A673 (cell line): ENCODE results near the gene ANO1. TPM values are rescaled to one million over a fixed set of nuclear protein-coding genes. Genes with fewer than 3 reads are reported as not detected.

Source experiments
- BruUV-seq: library from RNA; stranded (reverse); fragments of 400-500 nt; replicated peaks from 2 replicates; lab custom pipeline; 2021; lab: Mats Ljungman, UMichigan
- CTCF ChIA-PET: fragments of 300-600 bp; sonication (Branson Sonifier 250); formaldehyde crosslinking; loops from one replicate; lab custom pipeline; 2022; ENCODE audit warnings: antibody characterized with exemption; lab: Charles Lee
- POLR2A ChIA-PET: fragments of 300-600 bp; sonication (Branson Sonifier 250); formaldehyde crosslinking; loops from one replicate; lab custom pipeline; 2022; ENCODE audit warnings: antibody characterized with exemption; ENCODE audit not compliant: low non-redundant PET; lab: Charles Lee
- DNase-seq: peaks from one replicate; pipeline ENCODE4 v3.0.0-alpha.2; 2015; ENCODE audit warnings: low spot score
- H3K27ac ChIP-seq: fragments of 200-600 bp; sonication (generic); 2 replicates; pipeline ENCODE4 v1.5.1; 2016; ENCODE audit warnings: mixed run types, low read depth, mild to moderate bottlenecking, mixed read lengths, antibody characterized with exemption, low read length; ENCODE audit not compliant: poor library complexity, severe bottlenecking
- H3K27me3 ChIP-seq: fragments of 200-600 bp; sonication (generic); replicated peaks from 2 replicates; pipeline ENCODE4 v1.6.1; 2017; ENCODE audit warnings: mixed run types, low read depth, mild to moderate bottlenecking, mixed read lengths, antibody characterized with exemption, low read length; ENCODE audit not compliant: insufficient read depth, poor library complexity
- H3K36me3 ChIP-seq: fragments of 200-600 bp; sonication (generic); 2 replicates; pipeline ENCODE4 v1.6.1; 2016; ENCODE audit warnings: mixed run types, mild to moderate bottlenecking, mixed read lengths, antibody characterized with exemption, low read length; ENCODE audit not compliant: insufficient read depth, poor library complexity, severe bottlenecking
- H3K4me1 ChIP-seq: fragments of 200-600 bp; sonication (generic); 2 replicates; pipeline ENCODE4 v1.6.1; 2017; ENCODE audit warnings: mixed run types, mild to moderate bottlenecking, mixed read lengths, antibody characterized with exemption, low read length; ENCODE audit not compliant: insufficient read depth, poor library complexity, severe bottlenecking
- H3K4me3 ChIP-seq: fragments of 200-600 bp; sonication (generic); 2 replicates; pipeline ENCODE4 v1.5.1; 2016; ENCODE audit warnings: low read depth, mixed run types, mild to moderate bottlenecking, mixed read lengths, low read length; ENCODE audit not compliant: poor library complexity, severe bottlenecking
- H3K9me3 ChIP-seq: fragments of 200-600 bp; sonication (generic); 2 replicates; pipeline ENCODE4 v1.6.1; 2016; ENCODE audit warnings: mixed run types, low read depth, mild to moderate bottlenecking, mixed read lengths, antibody characterized with exemption, low read length; ENCODE audit not compliant: poor library complexity, severe bottlenecking
- EZH2 ChIP-seq: fragments of 200-600 bp; sonication (generic); IDR thresholded peaks from 2 replicates; pipeline ENCODE4 v1.6.1; 2017; ENCODE audit warnings: borderline replicate concordance, low read depth, mild to moderate bottlenecking, mixed read lengths, antibody characterized with exemption, low read length; ENCODE audit not compliant: poor library complexity, severe bottlenecking
- intact Hi-C: fragments of 100-400 bp; cut with micrococcal nuclease; formaldehyde crosslinking; loops from one replicate; pipeline ENCODE4 v1.10.0; 2022; ENCODE audit not compliant: unreplicated experiment
- total RNA-seq: library from RNA; stranded (reverse); gene quantifications from 2 replicates; pipeline ENCODE4 v1.2.3, GENCODE V29; 2021
- TF ChIP-seq, protein P1 (sequence below): fragments of 300-800, 200-600 bp; sonication (generic); conservative IDR thresholded peaks from 2 replicates; pipeline ENCODE4 v1.5.1; 2017; ENCODE audit warnings: low read depth, mild to moderate bottlenecking, antibody characterized with exemption, low read length, moderate library complexity, mixed read lengths

Gene ANO1
- total RNA-seq, 1 experiment from 2014 or later, result 0.90 TPM

GRCh38 chr11:70103256-70103975 is 25.3 kb downstream of the ANO1 start:
- BruUV-seq, result no TSS peak
- H3K9me3 ChIP-seq, result no peaks in the 10 kb centered on the region
- no peak overlapping the region for H3K27ac ChIP-seq
- peaks cover 18% of the 10 kb centered on the region for H3K4me1 ChIP-seq
- TF ChIP-seq EZH2, result no peak
- TF ChIP-seq, protein P1, sequence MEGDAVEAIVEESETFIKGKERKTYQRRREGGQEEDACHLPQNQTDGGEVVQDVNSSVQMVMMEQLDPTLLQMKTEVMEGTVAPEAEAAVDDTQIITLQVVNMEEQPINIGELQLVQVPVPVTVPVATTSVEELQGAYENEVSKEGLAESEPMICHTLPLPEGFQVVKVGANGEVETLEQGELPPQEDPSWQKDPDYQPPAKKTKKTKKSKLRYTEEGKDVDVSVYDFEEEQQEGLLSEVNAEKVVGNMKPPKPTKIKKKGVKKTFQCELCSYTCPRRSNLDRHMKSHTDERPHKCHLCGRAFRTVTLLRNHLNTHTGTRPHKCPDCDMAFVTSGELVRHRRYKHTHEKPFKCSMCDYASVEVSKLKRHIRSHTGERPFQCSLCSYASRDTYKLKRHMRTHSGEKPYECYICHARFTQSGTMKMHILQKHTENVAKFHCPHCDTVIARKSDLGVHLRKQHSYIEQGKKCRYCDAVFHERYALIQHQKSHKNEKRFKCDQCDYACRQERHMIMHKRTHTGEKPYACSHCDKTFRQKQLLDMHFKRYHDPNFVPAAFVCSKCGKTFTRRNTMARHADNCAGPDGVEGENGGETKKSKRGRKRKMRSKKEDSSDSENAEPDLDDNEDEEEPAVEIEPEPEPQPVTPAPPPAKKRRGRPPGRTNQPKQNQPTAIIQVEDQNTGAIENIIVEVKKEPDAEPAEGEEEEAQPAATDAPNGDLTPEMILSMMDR, result no peak
- intact Hi-C loops, result no loop called here
- ChIA-PET CTCF (no interaction called here), POLR2A (no interaction called here)
- no peak for DNase-seq
- no peak overlapping the region for H3K4me3 ChIP-seq
- H3K27me3 ChIP-seq, result no peaks in the 10 kb centered on the region
- H3K36me3 ChIP-seq, result no peaks in the 10 kb centered on the region

DNA sequence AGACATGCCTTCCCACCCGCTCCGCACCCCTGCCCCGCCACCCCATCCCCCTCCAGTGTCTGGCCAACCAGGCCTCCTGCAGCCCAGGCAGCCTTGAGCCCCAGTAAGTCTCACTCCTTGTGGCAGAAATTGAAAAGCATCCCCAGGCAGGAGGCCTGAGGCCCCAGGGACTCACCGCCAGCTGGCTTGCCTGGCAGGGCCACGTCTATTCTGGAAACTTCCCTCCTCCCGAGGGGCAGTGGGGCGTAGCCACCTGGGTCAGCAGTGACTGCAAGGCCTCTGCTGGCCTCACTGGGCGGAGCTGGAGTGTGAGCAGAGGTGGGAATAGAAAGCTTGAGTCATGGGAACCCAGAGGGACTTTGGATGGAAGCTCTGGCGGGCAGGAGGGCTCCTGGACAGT is 26.3 kb downstream of the ANO1 start:
- Histone ChIP-seq H3K27ac (no peak overlapping the region), H3K4me1 (peaks cover 15% of the 10 kb centered on the region), H3K27me3 (no peaks in the 10 kb centered on the region), H3K36me3 (no peaks in the 10 kb centered on the region), H3K9me3 (no peaks in the 10 kb centered on the region), H3K4me3 (no peak overlapping the region)
- POLR2A ChIA-PET, result interaction anchor here (0.5 kb wide), 1 partner anchor 28 kb away, joined by 3 read pairs; no protein-coding TSS in a partner anchor
- no peak for TF ChIP-seq EZH2
- TF ChIP-seq, protein P1, result no peak
- no peak for DNase-seq
- CTCF ChIA-PET, result no interaction called here
- intact Hi-C loops, result no loop called here
- no TSS peak for BruUV-seq

- ChIA-PET POLR2A (no interaction called here), CTCF (no interaction called here)
- intact Hi-C loops, result no loop called here
- H3K27ac ChIP-seq, result no peak overlapping the region
- H3K27me3 ChIP-seq, result no peaks in the 10 kb centered on the region
- H3K4me3 ChIP-seq, result no peak overlapping the region
- peaks cover 9% of the 10 kb centered on the region for H3K4me1 ChIP-seq
- DNase-seq, result no peak
- H3K9me3 ChIP-seq, result no peaks in the 10 kb centered on the region
- no TSS peak for BruUV-seq
- H3K36me3 ChIP-seq, result no peaks in the 10 kb centered on the region
- no peak for TF ChIP-seq EZH2
- TF ChIP-seq, protein P1, result no peak
Observed at GRCh38 chr11:70104961-70105360, 26.8 kb downstream of the ANO1 start.
